GM21737 (cell line): ENCODE results near the gene LILRB3.
A peak's percentile ranks its signal among the peaks of the same experiment; 100 is the strongest.
"Not testable (repeated sequence)": the region's sequence is repeated elsewhere in the genome, so short reads cannot be mapped to it uniquely, and the experiment has no call there.

Source experiments
- ATAC-seq: cut with Tn5 transposase; IDR thresholded peaks from one replicate; pipeline ENCODE4 v1.9.1; 2021; ENCODE audit warnings: mild to moderate bottlenecking, moderate library complexity; ENCODE audit not compliant: unreplicated experiment

LILRB3 gene

DNA sequence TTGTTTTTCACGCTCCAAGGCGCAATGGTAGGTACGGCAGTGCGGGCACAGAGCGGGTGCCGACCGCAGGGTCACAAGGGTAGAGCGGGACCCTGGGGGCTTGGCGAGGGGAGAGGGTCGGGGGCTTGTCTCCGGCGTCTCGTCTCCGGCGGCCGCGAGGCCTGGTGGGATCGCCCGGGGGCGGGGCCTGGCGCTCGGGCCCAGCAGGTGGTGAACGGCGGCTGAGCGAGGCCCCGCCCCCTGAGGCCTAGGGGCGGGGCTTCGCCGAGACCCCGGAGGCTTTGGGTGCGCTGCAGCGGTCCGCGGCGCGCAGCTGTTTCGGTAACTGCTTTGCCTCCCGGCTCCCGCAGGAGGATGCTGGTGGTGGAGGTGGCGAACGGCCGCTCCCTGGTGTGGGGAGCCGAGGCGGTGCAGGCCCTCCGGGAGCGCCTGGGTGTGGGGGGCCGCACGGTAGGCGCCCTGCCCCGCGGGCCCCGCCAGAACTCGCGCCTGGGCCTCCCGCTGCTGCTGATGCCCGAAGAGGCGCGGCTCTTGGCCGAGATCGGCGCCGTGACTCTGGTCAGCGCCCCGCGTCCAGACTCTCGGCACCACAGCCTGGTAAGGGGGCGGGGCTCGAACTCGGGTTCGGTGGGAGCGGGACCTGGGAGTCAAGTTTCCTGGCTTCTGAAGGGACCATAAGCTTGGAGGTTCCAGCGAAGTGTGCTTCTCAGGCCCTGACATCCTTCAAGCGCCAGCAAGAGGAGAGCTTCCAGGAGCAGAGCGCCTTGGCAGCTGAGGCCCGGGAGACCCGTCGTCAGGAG is 31.6 kb downstream of the LILRB3 start, which contains the start of gene TSEN34:
TSS of gene TSEN34 (plus strand) at position 298 of the 800 bp plus-strand sequence. CDS start at position 355, 57 bp downstream.
- peak; percentile 26 for ATAC-seq

DNA sequence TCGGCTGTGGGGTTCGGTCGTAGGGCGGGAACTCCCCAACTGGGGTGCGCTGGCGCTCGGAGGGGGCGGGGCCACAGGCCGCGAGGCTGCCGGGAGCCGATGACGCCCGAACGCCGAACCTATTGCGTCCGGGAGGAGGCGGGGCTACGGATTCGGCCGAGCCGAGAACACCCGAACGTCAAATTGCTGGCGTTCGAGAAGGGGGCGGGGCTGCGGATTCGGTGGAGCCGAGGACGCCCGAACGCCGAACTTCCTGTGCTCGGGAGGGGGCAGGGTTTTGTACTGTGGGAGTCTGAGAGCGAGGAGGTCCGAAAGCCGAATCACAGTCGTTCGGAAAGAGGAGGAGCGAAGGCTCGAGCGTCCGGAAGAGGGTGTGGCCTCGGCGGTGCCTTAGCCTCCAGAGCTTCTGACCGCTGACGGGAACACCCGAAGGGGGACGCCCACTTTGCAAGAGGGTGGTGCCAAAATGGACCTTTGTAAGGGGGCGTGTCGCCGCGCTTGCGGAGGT is 32.2 kb downstream of the LILRB3 start:
- peak; percentile 42 for ATAC-seq

DNA sequence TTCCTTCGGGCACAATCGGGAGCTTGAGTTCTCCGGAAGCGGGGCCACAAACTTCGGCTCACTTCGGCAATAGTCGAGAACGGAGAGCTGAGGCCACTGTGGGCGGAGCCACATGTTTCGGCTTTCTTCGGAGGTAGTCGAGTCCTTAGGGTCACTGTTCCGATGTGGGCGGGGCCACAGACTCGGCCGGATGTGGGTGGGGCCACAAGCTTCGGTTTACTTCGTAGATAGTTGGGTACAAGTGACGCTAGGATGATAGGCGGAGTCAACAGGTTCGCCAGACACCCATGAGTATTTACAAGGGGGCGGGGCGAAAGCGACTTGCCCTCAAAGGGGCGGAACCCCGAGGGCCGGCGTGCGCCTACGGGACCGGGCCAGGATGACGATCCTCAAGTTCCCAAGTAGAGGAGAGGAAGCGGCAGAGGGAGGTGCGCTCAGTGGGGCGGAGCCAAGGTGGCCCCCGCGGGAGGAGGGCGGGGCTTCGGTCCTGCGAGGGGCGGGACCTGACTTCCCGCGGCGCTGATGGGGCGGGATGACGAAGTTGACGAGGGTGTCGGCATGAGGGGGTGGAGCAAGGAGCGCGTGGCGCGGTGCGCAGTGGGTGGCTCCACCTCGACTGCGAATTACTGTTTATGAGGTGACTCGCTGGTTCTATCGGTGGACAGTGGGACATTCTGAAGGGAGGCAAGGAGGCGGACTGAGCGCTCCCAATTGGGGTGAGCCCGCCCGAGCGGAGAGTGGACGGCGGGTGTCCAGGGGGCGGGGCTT is 32.9 kb downstream of the LILRB3 start:
- ATAC-seq = peak; percentile 45

GRCh38 chr19:54189145-54189734 is 33.6 kb downstream of the LILRB3 start, which contains the start of gene MBOAT7:
Gene MBOAT7, minus strand, starts transcription at chr19:54189580. Its CDS starts 1,072 bp downstream, at chr19:54188508.
- ATAC-seq = peak; percentile 17

GRCh38 chr19:54188215-54188871 is 34.5 kb downstream of the LILRB3 start:
- ATAC-seq = no peak

- ATAC-seq = no peak
Measured at GRCh38 chr19:54186934-54187381, 35.8 kb downstream of the LILRB3 start.

DNA sequence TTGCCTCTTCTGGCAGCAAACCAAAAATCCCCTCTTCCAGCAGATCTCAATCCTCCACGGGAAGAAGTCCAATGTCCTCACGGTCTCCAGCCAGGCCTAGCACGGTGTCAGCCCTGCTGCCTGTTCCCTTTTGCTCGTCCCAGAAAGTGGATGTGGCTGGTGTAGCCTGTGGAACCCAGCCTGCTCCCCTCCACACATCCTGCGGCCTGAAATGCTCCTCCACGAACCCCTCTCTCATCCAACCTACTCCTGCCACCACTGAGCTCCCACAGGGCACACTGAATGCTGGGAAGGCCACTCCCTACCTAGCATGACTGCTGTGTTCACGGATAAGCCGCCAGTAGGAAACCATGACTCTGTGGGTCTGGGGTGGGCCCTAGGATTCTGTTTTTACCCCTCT is 36.5 kb downstream of the LILRB3 start:
- ATAC-seq = no peak

- ATAC-seq = no peak
Measured at GRCh38 chr19:54183431-54183830, 39.4 kb downstream of the LILRB3 start.

DNA sequence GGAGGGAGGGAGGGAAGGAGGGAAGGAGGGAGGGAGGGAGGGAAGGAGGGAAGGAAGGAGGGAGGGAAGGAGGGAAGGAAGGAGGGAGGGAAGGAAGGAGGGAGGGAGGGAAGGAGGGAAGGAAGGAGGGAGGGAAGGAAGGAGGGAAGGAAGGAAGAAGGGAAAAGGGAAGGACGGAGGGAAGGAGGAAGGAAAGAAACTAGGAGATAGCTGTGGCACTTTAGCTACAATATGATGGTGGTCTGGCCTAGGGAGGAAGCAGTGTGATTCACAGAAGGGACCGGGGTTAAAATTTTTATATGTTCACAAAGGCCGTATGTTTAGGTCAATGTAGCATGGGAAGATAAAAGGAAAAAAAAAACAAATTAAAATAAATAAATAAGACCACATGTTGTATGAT is 40.9 kb downstream of the LILRB3 start:
- ATAC-seq = not testable (repeated sequence)

DNA sequence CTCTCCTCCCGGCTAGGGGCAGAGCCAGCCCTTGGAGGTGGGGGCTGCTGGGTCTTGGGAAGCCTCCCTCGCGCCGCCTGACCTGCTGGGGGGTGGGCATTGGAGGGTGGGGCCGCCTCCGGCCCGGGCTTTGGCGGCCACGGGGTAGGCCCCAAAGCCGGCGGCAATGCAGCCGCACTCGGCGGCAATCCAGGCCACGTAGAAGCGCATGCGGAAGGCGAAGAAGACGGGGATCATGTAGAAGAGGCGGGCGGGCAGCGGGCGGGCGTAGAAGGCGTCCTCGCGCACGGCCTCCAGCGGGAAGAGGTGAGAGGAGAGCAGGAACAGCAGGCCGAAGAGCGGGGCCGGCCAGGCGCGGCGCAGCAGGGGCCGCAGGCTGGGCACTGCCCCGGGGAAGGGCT is 42.1 kb downstream of the LILRB3 start:
- no peak for ATAC-seq

DNA sequence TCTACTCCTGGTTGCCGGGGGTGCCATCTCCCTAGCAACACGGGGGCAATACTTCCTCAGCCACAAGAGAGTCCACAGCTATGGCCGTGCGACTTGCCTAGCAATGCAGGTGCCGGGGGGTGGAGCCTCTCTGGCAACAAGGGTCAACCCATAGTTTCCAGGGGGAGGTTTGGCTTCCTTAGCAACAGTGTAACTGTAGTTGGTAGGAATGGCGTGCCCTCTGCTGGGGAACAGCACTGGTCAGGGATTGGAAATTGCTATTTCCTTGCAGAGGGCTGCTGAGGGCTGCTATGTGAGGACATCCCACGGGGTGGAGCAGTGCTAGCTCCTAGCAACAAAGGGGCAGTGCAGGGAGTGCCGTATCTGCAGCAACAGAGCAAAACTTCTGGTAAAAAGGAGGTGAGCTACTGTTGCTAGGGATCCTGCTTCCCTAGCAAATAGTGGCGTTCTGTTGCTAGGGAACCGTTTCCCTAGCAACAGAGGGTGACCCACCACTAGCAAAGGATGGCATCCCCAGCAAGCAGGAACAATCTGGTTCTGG is 42.8 kb downstream of the LILRB3 start:
- ATAC-seq = no peak

GRCh38 chr19:54179262-54179852 is 43.5 kb downstream of the LILRB3 start:
- no peak for ATAC-seq

GRCh38 chr19:54178581-54179261 is 44.1 kb downstream of the LILRB3 start:
- no peak for ATAC-seq

DNA sequence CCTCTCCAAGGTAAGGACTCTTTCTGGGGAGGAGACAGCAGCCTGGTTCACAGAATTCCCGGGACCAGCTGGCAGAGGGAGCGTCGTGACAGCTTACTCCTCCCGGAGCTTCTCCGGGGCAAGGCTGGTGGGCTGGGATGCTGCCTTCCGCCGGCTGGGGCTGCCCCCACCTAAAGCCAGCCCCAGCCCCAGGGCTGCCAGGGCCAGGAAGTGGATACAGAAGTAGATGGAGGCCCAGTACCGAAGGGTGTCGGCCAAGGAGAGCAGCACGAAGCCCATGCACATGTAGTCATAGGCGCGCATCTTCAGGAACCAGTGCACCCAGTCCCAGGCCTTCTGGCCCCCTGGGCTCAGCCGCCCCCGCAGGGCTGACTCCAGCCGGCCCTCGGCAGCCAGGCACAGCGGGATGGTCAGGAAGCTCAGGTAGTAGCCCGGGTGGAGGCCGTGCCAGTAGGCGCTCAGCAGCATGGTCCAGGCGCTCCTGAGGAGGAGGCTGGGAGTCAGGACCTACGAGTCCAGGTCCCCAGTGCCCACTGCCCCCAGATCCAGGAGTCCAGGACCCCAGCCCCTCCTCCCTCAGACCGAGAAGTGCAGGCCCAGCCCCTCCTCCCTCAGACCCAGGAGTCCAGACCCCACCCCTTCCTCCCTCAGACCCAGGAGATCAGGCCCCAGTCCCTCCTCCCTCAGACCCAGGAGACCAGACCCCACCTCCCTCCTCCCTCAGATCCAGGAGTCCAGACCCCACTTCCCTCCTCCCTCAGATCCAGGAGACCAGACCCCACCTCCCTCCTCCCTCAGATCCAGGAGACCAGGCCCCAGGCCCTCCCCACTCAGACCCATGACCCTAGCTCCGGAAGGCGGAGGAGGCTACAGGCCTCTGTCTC is 48.6 kb downstream of the LILRB3 start:
- no peak for ATAC-seq

- ATAC-seq = no peak
Measured at GRCh38 chr19:54173359-54173699, 49.5 kb downstream of the LILRB3 start.

DNA sequence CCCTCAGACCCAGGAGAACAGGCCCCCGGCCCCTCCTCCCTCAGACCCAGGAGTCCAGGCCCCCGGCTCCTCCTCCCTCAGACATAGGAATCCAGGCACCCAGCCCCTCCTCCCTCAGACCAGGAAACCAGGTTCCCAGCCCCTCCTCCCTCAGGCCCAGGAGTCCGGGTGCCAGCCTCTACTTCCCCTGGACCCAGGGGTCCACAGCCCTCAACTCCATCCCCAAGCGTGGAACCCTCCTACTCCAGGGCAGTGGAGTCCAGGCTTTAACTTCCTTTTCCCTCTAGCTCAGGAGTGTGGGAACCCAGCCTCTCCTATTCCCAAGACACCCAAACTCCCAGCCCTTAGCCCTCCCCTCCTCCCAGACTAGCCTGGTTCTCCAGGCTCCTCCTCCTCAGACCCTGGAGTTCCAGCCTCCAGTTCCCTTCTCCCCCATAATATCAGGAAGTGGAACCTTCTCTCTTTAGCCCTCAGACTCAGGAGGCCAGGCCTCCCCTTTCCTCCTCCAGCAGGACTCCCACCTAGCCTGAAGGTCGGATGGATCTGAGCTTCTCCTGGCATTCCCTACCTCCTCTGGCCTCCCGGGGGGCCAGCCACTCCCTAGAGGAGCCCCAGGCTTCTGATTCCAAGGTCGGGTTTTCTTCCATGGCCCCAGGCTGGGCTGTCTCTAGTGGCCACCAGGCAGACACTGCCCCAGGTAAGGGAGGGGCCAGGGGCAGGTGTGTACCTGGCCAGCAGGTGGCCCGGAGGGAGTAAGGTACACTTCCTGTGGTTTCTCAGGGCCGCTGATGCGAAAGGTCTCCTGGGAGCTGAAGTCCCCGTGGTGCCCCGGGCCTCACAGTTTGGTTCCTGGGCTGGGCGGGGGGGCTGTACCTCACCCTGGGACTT is 50.1 kb downstream of the LILRB3 start, which contains the start of gene TMC4:
TSS of gene TMC4 (minus strand) at position 690 of the 888 bp plus-strand sequence. CDS start at position 647, 43 bp downstream.
- ATAC-seq = no peak

- ATAC-seq = not testable (repeated sequence)
Measured at GRCh38 chr19:54171736-54172431, 50.9 kb downstream of the LILRB3 start.
